GM21447 (cell line): ENCODE measurements around the gene ZKSCAN8.
"Not testable (repeated sequence)": the region's sequence is repeated elsewhere in the genome, so short reads cannot be mapped to it uniquely, and the experiment has no call there.

Source experiments
- ATAC-seq: cut with Tn5 transposase; IDR thresholded peaks from one replicate; pipeline ENCODE4 v1.9.1; 2021; ENCODE audit not compliant: unreplicated experiment

Gene ZKSCAN8

GRCh38 chr6:28141500-28142329, at the start of gene ZKSCAN8:
Gene ZKSCAN8, plus strand, starts transcription at chr6:28141883. Its CDS starts 6,525 bp downstream, at chr6:28148408.
- peak; percentile 71 for ATAC-seq

- ATAC-seq, result not testable (repeated sequence)
Observed at GRCh38 chr6:28102222-28102621, 39.5 kb upstream of the ZKSCAN8 start.

GRCh38 chr6:28102699-28103098, 39.0 kb upstream of the ZKSCAN8 start:
- ATAC-seq, result not testable (repeated sequence)

GRCh38 chr6:28104392-28105244, 37.1 kb upstream of the ZKSCAN8 start:
- peak; percentile 96 for ATAC-seq

GRCh38 chr6:28105245-28105639, 36.4 kb upstream of the ZKSCAN8 start:
- ATAC-seq, result peak; percentile 29

- no peak for ATAC-seq
Observed at GRCh38 chr6:28107506-28107905, 34.2 kb upstream of the ZKSCAN8 start.

GRCh38 chr6:28111964-28112363, 29.7 kb upstream of the ZKSCAN8 start:
- no peak for ATAC-seq

GRCh38 chr6:28115799-28116198, 25.9 kb upstream of the ZKSCAN8 start:
- ATAC-seq, result no peak

GRCh38 chr6:28117386-28118050, 24.2 kb upstream of the ZKSCAN8 start:
- no peak for ATAC-seq

GRCh38 chr6:28118217-28118616, 23.5 kb upstream of the ZKSCAN8 start:
- no peak for ATAC-seq

- no peak for ATAC-seq
Observed at GRCh38 chr6:28121876-28122275, 19.8 kb upstream of the ZKSCAN8 start.

GRCh38 chr6:28122283-28122682, 19.4 kb upstream of the ZKSCAN8 start:
- not testable (repeated sequence) for ATAC-seq

GRCh38 chr6:28124350-28124970, 17.2 kb upstream of the ZKSCAN8 start, which contains the start of gene ZSCAN16:
Gene ZSCAN16, plus strand, starts transcription at chr6:28124609. Its CDS starts 835 bp downstream, at chr6:28125444.
- ATAC-seq, result peak; percentile 97

- ATAC-seq, result peak; percentile 13
Observed at GRCh38 chr6:28124971-28125353, 16.7 kb upstream of the ZKSCAN8 start.

GRCh38 chr6:28125401-28125800, 16.3 kb upstream of the ZKSCAN8 start:
- ATAC-seq, result no peak

- no peak for ATAC-seq
Observed at GRCh38 chr6:28134015-28134414, 7.7 kb upstream of the ZKSCAN8 start.

GRCh38 chr6:28134716-28135115, 7.0 kb upstream of the ZKSCAN8 start:
- no peak for ATAC-seq

GRCh38 chr6:28135393-28135792, 6.3 kb upstream of the ZKSCAN8 start:
- no peak for ATAC-seq

- ATAC-seq, result peak; percentile 47
Observed at GRCh38 chr6:28136585-28137504, 4.8 kb upstream of the ZKSCAN8 start.

GRCh38 chr6:28137505-28137981, 4.1 kb upstream of the ZKSCAN8 start:
- ATAC-seq, result peak; percentile 36
